Germinal center (tissue), 1 donor: ENCODE measurements around the gene ZRANB2.

Experiments
- DNase-seq: peaks from one replicate; pipeline ENCODE4 v3.0.0; 2012; ENCODE audit warnings: mixed read lengths, low spot score

ZRANB2 gene

GRCh38 chr1:71027991-71028390, 52.8 kb downstream of the ZRANB2 start:
- no peak for DNase-seq

- no peak for DNase-seq
These were observed 54.7 kb downstream of the ZRANB2 start for GRCh38 chr1:71026093-71026492.

GRCh38 chr1:71023515-71023914, 57.3 kb downstream of the ZRANB2 start:
- DNase-seq = no peak

- DNase-seq = no peak
These were observed 61.4 kb downstream of the ZRANB2 start for GRCh38 chr1:71019233-71019969.

GRCh38 chr1:71018791-71019190, 62.0 kb downstream of the ZRANB2 start:
- DNase-seq = no peak

GRCh38 chr1:71015745-71016144, 65.1 kb downstream of the ZRANB2 start:
- no peak for DNase-seq

GRCh38 chr1:71014178-71014579, 66.7 kb downstream of the ZRANB2 start:
- no peak for DNase-seq
